Measurements from ENCODE around the gene PDP2.

PDP2 gene

DNA sequence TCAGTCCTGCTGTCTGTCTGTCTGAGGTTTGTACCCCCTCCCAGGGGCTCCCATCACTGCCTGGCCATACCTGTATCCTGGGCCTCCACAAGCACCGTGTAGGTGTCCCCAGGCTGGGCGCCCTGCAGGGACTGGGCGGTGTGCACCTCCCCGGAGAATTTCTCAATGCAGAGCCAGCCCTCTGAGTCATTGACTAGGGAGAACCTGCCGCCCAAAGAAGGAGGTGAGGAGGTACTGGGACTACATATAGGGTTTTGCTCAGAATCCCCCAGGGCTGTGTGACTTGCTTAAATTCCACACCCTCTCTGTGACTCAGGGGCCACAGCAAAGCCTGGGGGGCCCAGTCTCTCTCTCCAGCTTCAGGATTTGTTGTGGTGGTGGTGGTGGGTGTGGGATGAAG, 30.8 kb downstream of the PDP2 start:
- TF ChIP-seq, protein P1, sequence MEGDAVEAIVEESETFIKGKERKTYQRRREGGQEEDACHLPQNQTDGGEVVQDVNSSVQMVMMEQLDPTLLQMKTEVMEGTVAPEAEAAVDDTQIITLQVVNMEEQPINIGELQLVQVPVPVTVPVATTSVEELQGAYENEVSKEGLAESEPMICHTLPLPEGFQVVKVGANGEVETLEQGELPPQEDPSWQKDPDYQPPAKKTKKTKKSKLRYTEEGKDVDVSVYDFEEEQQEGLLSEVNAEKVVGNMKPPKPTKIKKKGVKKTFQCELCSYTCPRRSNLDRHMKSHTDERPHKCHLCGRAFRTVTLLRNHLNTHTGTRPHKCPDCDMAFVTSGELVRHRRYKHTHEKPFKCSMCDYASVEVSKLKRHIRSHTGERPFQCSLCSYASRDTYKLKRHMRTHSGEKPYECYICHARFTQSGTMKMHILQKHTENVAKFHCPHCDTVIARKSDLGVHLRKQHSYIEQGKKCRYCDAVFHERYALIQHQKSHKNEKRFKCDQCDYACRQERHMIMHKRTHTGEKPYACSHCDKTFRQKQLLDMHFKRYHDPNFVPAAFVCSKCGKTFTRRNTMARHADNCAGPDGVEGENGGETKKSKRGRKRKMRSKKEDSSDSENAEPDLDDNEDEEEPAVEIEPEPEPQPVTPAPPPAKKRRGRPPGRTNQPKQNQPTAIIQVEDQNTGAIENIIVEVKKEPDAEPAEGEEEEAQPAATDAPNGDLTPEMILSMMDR (IDR thresholded peaks at IDR 0.05; ENCODE audit: insufficient read depth, low read length, poor library complexity, severe bottlenecking), result no peak
- Histone ChIP-seq H3K27me3 (replicated peaks; ENCODE audit: control insufficient read depth, insufficient read depth, low read length) (no peaks in the 10 kb centered on the region; the same call in none of the 2 replicates), H3K36me3 (ENCODE audit: control insufficient read depth, insufficient read depth, low read length) (no peaks in the 10 kb centered on the region), H3K4me3 (replicated peaks; ENCODE audit: low read depth, low read length) (no peak overlapping the region)
- DNase-seq (ENCODE audit: extremely low read depth, insufficient read length), result no peak

DNA sequence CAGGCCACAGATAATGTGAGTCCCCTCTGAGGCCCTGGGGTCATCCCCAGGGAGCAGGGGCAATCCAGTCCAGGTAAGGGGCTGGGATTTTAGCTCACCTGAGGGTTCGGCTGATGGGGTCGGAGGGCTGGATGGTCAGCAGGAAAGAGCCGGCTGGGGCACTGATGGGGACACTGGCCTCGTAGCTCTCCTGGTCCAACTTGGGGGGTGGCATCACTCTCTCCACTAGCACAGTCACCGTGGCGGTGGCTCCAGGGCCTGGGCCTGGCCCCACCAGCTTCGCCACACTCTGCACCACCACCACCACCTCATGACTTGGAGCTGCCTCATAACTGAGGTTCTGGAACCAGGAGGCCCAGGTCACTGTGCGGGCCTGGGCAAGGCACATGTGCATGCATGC, 31.5 kb downstream of the PDP2 start:
- Histone ChIP-seq H3K4me3 (replicated peaks; ENCODE audit: low read depth, low read length) (no peak overlapping the region), H3K36me3 (ENCODE audit: control insufficient read depth, insufficient read depth, low read length) (no peaks in the 10 kb centered on the region), H3K27me3 (replicated peaks; ENCODE audit: control insufficient read depth, insufficient read depth, low read length) (no peaks in the 10 kb centered on the region; the same call in none of the 2 replicates)
- no peak for DNase-seq (ENCODE audit: extremely low read depth, insufficient read length)
- TF ChIP-seq, protein P1 (IDR thresholded peaks at IDR 0.05; ENCODE audit: insufficient read depth, low read length, poor library complexity, severe bottlenecking), result no peak

DNA sequence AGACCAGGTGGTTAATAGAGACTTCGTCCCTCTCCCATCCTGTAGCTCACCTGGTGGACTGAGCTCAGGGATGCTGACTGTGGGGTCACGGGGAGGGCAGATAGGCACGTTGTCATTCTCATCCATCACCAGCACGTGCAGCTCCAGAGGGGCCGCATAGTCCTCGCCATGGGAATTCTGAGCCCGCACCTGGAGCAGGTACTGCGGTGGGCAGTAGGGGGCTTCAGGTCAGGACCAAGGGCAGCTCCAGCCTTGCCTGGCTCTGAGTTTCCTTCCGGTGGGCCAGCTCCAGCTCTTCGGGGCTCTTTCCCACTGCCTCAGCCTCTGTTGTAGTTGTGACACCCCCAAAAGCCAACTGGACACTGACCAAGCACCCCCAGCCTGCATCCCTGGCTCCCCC, 32.8 kb downstream of the PDP2 start:
- Histone ChIP-seq H3K27me3 (replicated peaks; ENCODE audit: control insufficient read depth, insufficient read depth, low read length) (no peaks in the 10 kb centered on the region; the same call in none of the 2 replicates), H3K36me3 (ENCODE audit: control insufficient read depth, insufficient read depth, low read length) (no peaks in the 10 kb centered on the region), H3K4me3 (replicated peaks; ENCODE audit: low read depth, low read length) (no peak overlapping the region)
- DNase-seq (ENCODE audit: extremely low read depth, insufficient read length), result no peak
- TF ChIP-seq, protein P1 (IDR thresholded peaks at IDR 0.05; ENCODE audit: insufficient read depth, low read length, poor library complexity, severe bottlenecking), result no peak

DNA sequence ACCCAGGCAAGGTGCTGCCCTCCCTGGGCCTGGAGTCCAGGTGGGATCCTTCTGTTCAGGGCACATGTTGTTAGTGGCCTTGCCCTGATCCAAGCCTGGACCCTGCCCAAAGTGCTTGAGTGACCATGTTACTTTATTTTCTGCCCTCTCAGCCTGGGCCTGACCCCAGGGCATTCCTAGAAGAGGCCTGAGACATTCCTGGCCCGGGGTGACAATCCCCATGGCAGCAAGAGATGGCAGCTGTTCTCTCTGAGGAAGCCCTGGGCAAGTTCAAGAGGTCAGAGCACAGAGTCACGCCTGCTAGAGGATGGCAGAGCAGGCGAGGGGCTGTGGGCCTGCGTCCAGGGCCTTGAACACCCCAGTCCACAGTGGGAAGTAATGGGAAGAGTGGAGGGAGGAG, 33.4 kb downstream of the PDP2 start:
- TF ChIP-seq, protein P1 (IDR thresholded peaks at IDR 0.05; ENCODE audit: insufficient read depth, low read length, poor library complexity, severe bottlenecking), result no peak
- H3K36me3 ChIP-seq (ENCODE audit: control insufficient read depth, insufficient read depth, low read length), result no peaks in the 10 kb centered on the region
- DNase-seq (ENCODE audit: extremely low read depth, insufficient read length), result no peak
- H3K27me3 ChIP-seq (replicated peaks; ENCODE audit: control insufficient read depth, insufficient read depth, low read length), result no peaks in the 10 kb centered on the region; the same call in none of the 2 replicates
- H3K4me3 ChIP-seq (replicated peaks; ENCODE audit: low read depth, low read length), result no peak overlapping the region

DNA sequence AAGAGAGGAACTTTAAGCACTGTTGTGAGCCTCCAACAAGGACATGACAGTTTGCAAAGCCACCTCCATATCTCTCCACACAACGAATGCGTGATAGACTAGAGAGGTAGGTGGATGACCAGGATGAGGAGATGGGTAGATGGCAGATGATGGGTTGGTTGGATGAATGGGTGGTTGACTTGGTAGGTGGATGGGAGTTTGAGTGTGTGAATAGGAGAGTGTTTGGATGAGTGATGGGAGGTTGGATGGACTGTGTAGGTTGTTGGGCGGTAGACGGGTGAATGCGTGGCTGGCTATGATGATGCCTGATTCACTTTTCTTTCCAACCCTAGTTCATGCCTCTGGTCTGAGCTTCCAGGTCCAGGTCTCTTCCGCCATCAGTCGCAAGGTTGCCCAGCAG, 34.2 kb downstream of the PDP2 start:
- H3K4me3 ChIP-seq (replicated peaks; ENCODE audit: low read depth, low read length), result no peak overlapping the region
- H3K36me3 ChIP-seq (ENCODE audit: control insufficient read depth, insufficient read depth, low read length), result no peaks in the 10 kb centered on the region
- no peaks in the 10 kb centered on the region; the same call in none of the 2 replicates for H3K27me3 ChIP-seq (replicated peaks; ENCODE audit: control insufficient read depth, insufficient read depth, low read length)
- no peak for DNase-seq (ENCODE audit: extremely low read depth, insufficient read length)
- TF ChIP-seq, protein P1 (IDR thresholded peaks at IDR 0.05; ENCODE audit: insufficient read depth, low read length, poor library complexity, severe bottlenecking), result no peak

DNA sequence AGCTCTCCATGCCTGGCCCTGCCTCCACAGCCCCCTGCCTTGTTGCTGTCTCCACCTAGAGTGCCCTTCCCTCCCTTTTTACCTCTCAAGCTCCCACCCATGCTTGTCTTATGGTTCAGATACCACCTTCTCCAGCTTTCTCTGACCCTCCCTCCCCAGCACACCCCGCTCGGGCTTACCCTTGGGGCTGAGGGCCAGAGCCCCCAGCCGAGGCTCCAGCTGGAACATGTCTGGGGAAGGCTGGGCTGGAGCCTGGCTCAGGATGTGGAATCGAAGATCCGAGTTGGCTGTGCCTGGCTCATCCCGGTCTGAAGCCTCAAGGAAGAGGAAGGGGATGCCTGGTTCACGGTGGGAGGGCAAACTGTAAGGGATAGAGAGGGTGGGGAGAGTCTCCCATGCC, 34.7 kb downstream of the PDP2 start:
- H3K36me3 ChIP-seq (ENCODE audit: control insufficient read depth, insufficient read depth, low read length), result no peaks in the 10 kb centered on the region
- TF ChIP-seq, protein P1 (IDR thresholded peaks at IDR 0.05; ENCODE audit: insufficient read depth, low read length, poor library complexity, severe bottlenecking), result no peak
- H3K4me3 ChIP-seq (replicated peaks; ENCODE audit: low read depth, low read length), result no peak overlapping the region
- H3K27me3 ChIP-seq (replicated peaks; ENCODE audit: control insufficient read depth, insufficient read depth, low read length), result no peaks in the 10 kb centered on the region; the same call in none of the 2 replicates
- DNase-seq (ENCODE audit: extremely low read depth, insufficient read length), result no peak

Data from GM06990 (cell line).